Activated T-helper 1 cell treated with Interleukin-2 at 50 U/mL for 16 hours (primary cell): ENCODE data around the gene TGIF2LY.
"Not testable (repeated sequence)": the region's sequence is repeated elsewhere in the genome, so short reads cannot be mapped to it uniquely, and the experiment has no call there.

Experiments
- DNase-seq: peaks from one replicate; pipeline ENCODE4 v3.0.0-alpha.2; 2020; ENCODE audit warnings: low read depth

Gene TGIF2LY

DNA sequence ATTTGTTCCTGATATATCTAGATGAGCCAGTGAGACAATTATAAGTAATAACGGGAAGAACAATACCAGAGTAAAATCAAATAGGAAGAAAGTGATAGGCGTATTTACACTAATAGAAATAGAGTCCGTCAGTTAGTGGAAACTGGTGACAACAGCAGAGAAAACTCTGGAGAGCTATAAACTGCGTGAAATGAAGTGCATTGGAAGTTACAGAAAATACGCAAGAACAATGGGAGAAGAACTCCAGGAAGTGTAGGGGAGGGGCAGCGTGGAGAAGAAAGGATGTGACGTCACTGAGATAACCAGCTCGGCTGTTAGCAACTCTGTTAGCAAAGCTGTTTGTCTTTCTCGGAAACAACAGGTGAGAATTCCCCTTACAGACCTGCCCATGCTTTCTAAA is at the start of gene TGIF2LY:
TSS of gene TGIF2LY (plus strand) at position 301 of the 400 bp plus-strand sequence. CDS start 178 bp downstream, outside the sequence.
- not testable (repeated sequence) for DNase-seq
